HS-27A (cell line): ENCODE results near the gene LGALS16.
"Not testable (repeated sequence)": the region's sequence is repeated elsewhere in the genome, so short reads cannot be mapped to it uniquely, and the experiment has no call there.

Experiments
- DNase-seq: peaks from one replicate; pipeline ENCODE4 v3.0.0-alpha.2; 2012; ENCODE audit warnings: low read depth, missing footprints

LGALS16 gene

GRCh38 chr19:39655613-39656012 lies at the start of gene LGALS16:
TSS of gene LGALS16 (plus strand) at chr19:39655913. CDS start at chr19:39655962, 49 bp downstream.
- no peak for DNase-seq

- no peak for DNase-seq
Observed at GRCh38 chr19:39607021-39607420, 48.7 kb upstream of the LGALS16 start.

GRCh38 chr19:39607561-39607960 lies 48.2 kb upstream of the LGALS16 start:
- DNase-seq: no peak

- no peak for DNase-seq
Observed at GRCh38 chr19:39613597-39613996, 42.1 kb upstream of the LGALS16 start.

GRCh38 chr19:39617745-39618144 lies 38.0 kb upstream of the LGALS16 start:
- no peak for DNase-seq

- DNase-seq: no peak
Observed at GRCh38 chr19:39623946-39624345, 31.8 kb upstream of the LGALS16 start.

GRCh38 chr19:39627631-39628030 lies 28.1 kb upstream of the LGALS16 start:
- DNase-seq: not testable (repeated sequence)

- no peak for DNase-seq
Observed at GRCh38 chr19:39631178-39631577, 24.5 kb upstream of the LGALS16 start.

- no peak for DNase-seq
Observed at GRCh38 chr19:39631626-39632025, 24.1 kb upstream of the LGALS16 start.

- no peak for DNase-seq
Observed at GRCh38 chr19:39637891-39638290, 17.8 kb upstream of the LGALS16 start.

GRCh38 chr19:39641773-39642172 lies 13.9 kb upstream of the LGALS16 start:
- DNase-seq: no peak

- DNase-seq: no peak
Observed at GRCh38 chr19:39643591-39643990, 12.1 kb upstream of the LGALS16 start.

GRCh38 chr19:39645800-39646411 lies 9.8 kb upstream of the LGALS16 start:
- peak; percentile 8 for DNase-seq

- DNase-seq: no peak
Observed at GRCh38 chr19:39647918-39648317, 7.8 kb upstream of the LGALS16 start.

GRCh38 chr19:39659791-39660190 lies 4.1 kb downstream of the LGALS16 start:
- no peak for DNase-seq

GRCh38 chr19:39660661-39661060 lies 4.9 kb downstream of the LGALS16 start:
- DNase-seq: no peak

GRCh38 chr19:39661565-39661964 lies 5.9 kb downstream of the LGALS16 start:
- no peak for DNase-seq

- DNase-seq: not testable (repeated sequence)
Observed at GRCh38 chr19:39669860-39670259, 14.1 kb downstream of the LGALS16 start.

- DNase-seq: no peak
Observed at GRCh38 chr19:39670998-39671397, 15.3 kb downstream of the LGALS16 start.

- peak; percentile 49 for DNase-seq
Observed at GRCh38 chr19:39671739-39672363, 16.1 kb downstream of the LGALS16 start.

- DNase-seq: no peak
Observed at GRCh38 chr19:39672473-39672872, 16.8 kb downstream of the LGALS16 start.

- DNase-seq: not testable (repeated sequence)
Observed at GRCh38 chr19:39673862-39674261, 18.1 kb downstream of the LGALS16 start.

- no peak for DNase-seq
Observed at GRCh38 chr19:39676004-39676403, 20.3 kb downstream of the LGALS16 start.
